ENCODE results near the gene EDNRA. TPM values are rescaled to one million over a fixed set of nuclear protein-coding genes. Genes with fewer than 3 reads are reported as not detected.

Gene EDNRA
- total RNA-seq, 3 donors from 2014 or later (not counting 1 experiment from before 2014, with no cell fraction given): not detected

GRCh38 chr4:147518846-147519767 lies 38.2 kb downstream of the EDNRA start:
- no peaks in the 10 kb centered on the region for H3K9me3 ChIP-seq (ENCODE audit: control insufficient read depth, insufficient read depth, low read length)
- Mint-ChIP-seq H3K27me3 (ENCODE audit: low read depth in 2 of 2) (peaks cover 7 to 12% of the 10 kb centered on the region in 2 donors), H3K4me3 (no peak overlapping the region), H3K27ac (no peak overlapping the region), H3K9me3 (no peaks in the 10 kb centered on the region), H3K4me1 (no peaks in the 10 kb centered on the region), H3K36me3 (no peaks in the 10 kb centered on the region)
- H3K27ac ChIP-seq (ENCODE audit: low read length): no peak overlapping the region
- ATAC-seq: peak in 2 of 3 donors; percentile 60 to 71
- TF ChIP-seq CTCF (IDR thresholded peaks at IDR 0.05): peak; percentile 73
- H3K4me1 ChIP-seq (ENCODE audit: control insufficient read depth, insufficient read depth, low read length): no peaks in the 10 kb centered on the region
- no CpG with 5 or more reads among the region's 3 CpGs for WGBS (ENCODE audit: insufficient coverage)
- DNase-seq: peak in 1 of 2 donors; percentile 66
- intact Hi-C loops (cut with micrococcal nuclease): loop anchor here (1.0 to 2.0 kb wide), 3 partner anchors 71 to 347 kb away; no protein-coding TSS in a partner anchor
- H3K4me3 ChIP-seq (ENCODE audit: low read length): no peak overlapping the region
- no peaks in the 10 kb centered on the region for H3K36me3 ChIP-seq (ENCODE audit: control insufficient read depth, insufficient read depth, low read length)
- no peaks in the 10 kb centered on the region for H3K27me3 ChIP-seq (ENCODE audit: control insufficient read depth, insufficient read depth, low read length)

DNA sequence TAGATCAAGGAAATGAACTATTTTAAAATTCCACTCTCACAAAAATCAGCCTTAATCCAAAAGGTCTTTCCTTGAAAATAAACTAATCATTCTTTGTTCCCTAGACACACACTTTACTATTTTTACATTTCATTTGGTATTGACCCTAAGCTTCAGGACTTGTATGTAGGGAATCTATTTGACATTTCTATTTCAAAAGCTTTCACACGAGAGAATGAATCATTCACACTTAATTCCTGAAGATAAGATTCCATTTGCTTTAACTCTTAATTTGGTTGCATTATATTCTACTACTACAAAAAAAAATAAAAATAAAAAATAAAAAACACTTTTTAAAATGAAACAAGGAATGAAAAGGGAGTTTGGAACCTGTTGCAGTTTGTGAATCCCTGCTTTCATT lies 43.7 kb downstream of the EDNRA start:
- H3K36me3 Mint-ChIP-seq: no peaks in the 10 kb centered on the region
- Histone ChIP-seq H3K4me1 (ENCODE audit: control insufficient read depth, insufficient read depth, low read length) (no peaks in the 10 kb centered on the region), H3K4me3 (ENCODE audit: low read length) (no peak overlapping the region), H3K27ac (ENCODE audit: low read length) (no peak overlapping the region), H3K27me3 (ENCODE audit: control insufficient read depth, insufficient read depth, low read length) (no peaks in the 10 kb centered on the region), H3K9me3 (ENCODE audit: control insufficient read depth, insufficient read depth, low read length) (no peaks in the 10 kb centered on the region), H3K36me3 (ENCODE audit: control insufficient read depth, insufficient read depth, low read length) (no peaks in the 10 kb centered on the region)
- no peaks in the 10 kb centered on the region for H3K4me1 Mint-ChIP-seq
- no peak overlapping the region for H3K4me3 Mint-ChIP-seq
- H3K9me3 Mint-ChIP-seq: no peaks in the 10 kb centered on the region
- no peak overlapping the region for H3K27ac Mint-ChIP-seq
- no peak for ATAC-seq
- WGBS (ENCODE audit: insufficient coverage): no CpG with 5 or more reads among the region's 1 CpG
- peaks cover 20 to 22% of the 10 kb centered on the region in 2 donors for H3K27me3 Mint-ChIP-seq (ENCODE audit: low read depth in 2 of 2)
- TF ChIP-seq CTCF (IDR thresholded peaks at IDR 0.05): no peak
- no peak for DNase-seq
- intact Hi-C loops (cut with micrococcal nuclease): no loop called here

DNA sequence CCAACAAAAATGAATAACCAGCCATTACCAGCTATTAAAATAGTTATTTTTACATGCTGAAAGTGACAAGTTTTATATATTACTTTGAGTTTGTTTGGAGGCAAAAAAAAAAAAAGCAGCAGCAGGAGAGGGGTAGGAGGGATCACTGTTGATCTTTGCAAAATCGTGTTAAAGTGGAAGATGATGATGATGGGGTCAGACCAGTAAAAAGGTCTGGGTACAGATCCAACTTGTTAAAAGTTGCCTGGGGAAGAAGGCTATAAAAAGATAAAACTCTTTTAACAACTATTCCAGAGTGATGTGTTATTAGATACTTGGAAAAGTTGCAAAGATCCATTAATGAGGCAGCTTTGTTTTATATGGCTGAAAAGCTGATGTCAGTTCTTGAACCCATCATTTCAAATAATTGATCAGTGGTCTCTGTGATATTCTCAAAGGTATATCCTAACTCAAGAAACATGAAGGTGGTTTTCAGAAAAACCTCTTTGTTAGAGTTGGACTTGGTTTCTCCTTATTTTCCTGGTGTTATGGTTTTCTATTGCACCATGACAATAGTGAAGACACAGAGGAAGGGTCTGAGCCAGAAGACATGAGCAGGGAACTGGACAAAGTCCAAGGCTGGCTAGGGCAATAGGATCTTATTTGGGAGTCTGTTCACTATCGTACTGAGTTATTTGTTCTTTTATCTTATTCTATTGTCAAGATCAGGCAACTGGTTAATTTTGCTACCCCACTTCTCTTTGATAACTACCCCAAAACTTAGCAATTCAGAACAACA lies 44.8 kb downstream of the EDNRA start:
- Histone ChIP-seq H3K4me1 (ENCODE audit: control insufficient read depth, insufficient read depth, low read length) (no peaks in the 10 kb centered on the region), H3K4me3 (ENCODE audit: low read length) (no peak overlapping the region), H3K36me3 (ENCODE audit: control insufficient read depth, insufficient read depth, low read length) (no peaks in the 10 kb centered on the region), H3K9me3 (ENCODE audit: control insufficient read depth, insufficient read depth, low read length) (no peaks in the 10 kb centered on the region), H3K27me3 (ENCODE audit: control insufficient read depth, insufficient read depth, low read length) (no peaks in the 10 kb centered on the region), H3K27ac (ENCODE audit: low read length) (no peak overlapping the region)
- no peak for ATAC-seq
- Mint-ChIP-seq H3K27ac (no peak overlapping the region), H3K27me3 (ENCODE audit: low read depth in 2 of 2) (peaks cover 17% of the 10 kb centered on the region in 2 donors), H3K4me3 (no peak overlapping the region), H3K9me3 (no peaks in the 10 kb centered on the region), H3K36me3 (no peaks in the 10 kb centered on the region), H3K4me1 (no peaks in the 10 kb centered on the region)
- no peak for DNase-seq
- intact Hi-C loops (cut with micrococcal nuclease): no loop called here
- no peak for TF ChIP-seq CTCF (IDR thresholded peaks at IDR 0.05)
- 75% methylated on average over 2 of the region's 2 CpGs for WGBS (ENCODE audit: insufficient coverage)

All from natural killer cell (primary cell).